ENCODE measurements around the gene PLAC8. TPM values are rescaled to one million over a fixed set of nuclear protein-coding genes. Genes with fewer than 3 reads are reported as not detected.

PLAC8 gene
- total RNA-seq (2016; rRNA removed; fragmentation: Illumina TruSeq; extraction: Trizol) (3.0 and 4.1 TPM in 2 replicates), polyA plus RNA-seq (2011; rRNA removed) (114 and 174 TPM in 2 replicates), polyA minus RNA-seq (2011; rRNA and poly(A)+ RNA removed; ENCODE audit: low replicate concordance) (14.2 and 63.9 TPM in 2 replicates), Bru-seq, nascent RNA (percentile 40 among the genes with signal in this experiment), BruChase-seq, experiment 1, labeled RNA remaining after a 6-hour chase (percentile 38 among the genes with signal in this experiment), BruChase-seq, experiment 2, labeled RNA remaining after a 2-hour chase (percentile 36 among the genes with signal in this experiment)
- total RNA-seq (2016; cell fraction: cytosol; rRNA removed; fragmentation: Illumina TruSeq; extraction: Trizol; ENCODE audit: low read depth), result 0.26 TPM in 1 of 2 replicates, not detected in the other
- total RNA-seq (2016; cell fraction: insoluble cytoplasmic fraction; rRNA removed; fragmentation: Illumina TruSeq; extraction: Trizol), result 4.4 and 5.4 TPM in 2 replicates
- total RNA-seq (2016; cell fraction: membrane; rRNA removed; fragmentation: Illumina TruSeq; extraction: Trizol), result 0.41 and 1.4 TPM in 2 replicates
- total RNA-seq (2016; cell fraction: nucleus; rRNA removed; fragmentation: Illumina TruSeq; extraction: Trizol), result 0.62 and 2.0 TPM in 2 replicates
- polyA plus RNA-seq (2011; cell fraction: cytosol; rRNA removed), result 89.3 and 91.5 TPM in 2 replicates
- 32.8 and 35.4 TPM in 2 replicates for polyA plus RNA-seq (2011; cell fraction: nucleus; rRNA removed)
- polyA plus RNA-seq (2012), result 48.6 and 109 TPM in 2 replicates
- 0.60 and 0.87 TPM in 2 replicates for polyA plus RNA-seq (2016; cell fraction: cytosol; fragmentation: Illumina TruSeq; extraction: Trizol; ENCODE audit: low read depth)
- 2.7 and 7.6 TPM in 2 replicates for polyA plus RNA-seq (2016; cell fraction: insoluble cytoplasmic fraction; fragmentation: Illumina TruSeq; extraction: Trizol; ENCODE audit: low read depth)
- polyA plus RNA-seq (2016; cell fraction: membrane; fragmentation: Illumina TruSeq; extraction: Trizol; ENCODE audit: low read depth), result 1.3 and 1.9 TPM in 2 replicates
- polyA plus RNA-seq (2016; cell fraction: nucleus; fragmentation: Illumina TruSeq; extraction: Trizol; ENCODE audit: insufficient read depth, low read depth), result 2.5 and 2.6 TPM in 2 replicates
- polyA minus RNA-seq (2011; cell fraction: cytosol; rRNA and poly(A)+ RNA removed), result 51.4 and 53.3 TPM in 2 replicates
- 30.3 and 46.6 TPM in 2 replicates for polyA minus RNA-seq (2011; cell fraction: nucleus; rRNA and poly(A)+ RNA removed)
- long read RNA-seq, experiment 1, transcript PLAC8-201 (5 exons, 1,447 nt), result major isoform, 23 of 25 reads
- long read RNA-seq, experiment 1, partial matches to known transcripts, result 0 of 25 reads
- long read RNA-seq, experiment 1, other reads (novel, unspliced or antisense), result 0 of 25 reads
- long read RNA-seq, experiment 2, partial matches to known transcripts, result 0 of 3 reads
- long read RNA-seq, experiment 2, other reads (novel, unspliced or antisense), result 0 of 3 reads

GRCh38 chr4:83114576-83114975 lies at the start of gene PLAC8:
Gene PLAC8 (minus strand): TSS chr4:83114729. CDS start chr4:83107921, 6,808 bp downstream.
- peak; percentile 34 for FAIRE-seq
- POLR2A ChIA-PET, result interaction anchor here (0.9 kb wide), 1 partner anchor 25 kb away, joined by 3 read pairs; no protein-coding TSS in a partner anchor
- H3K9me3 ChIP-seq (ENCODE audit: low read length), result no peaks in the 10 kb centered on the region
- peaks cover 61% of the 10 kb centered on the region for H3K4me1 ChIP-seq (ENCODE audit: insufficient read depth, low read length)
- H3K4me3 ChIP-seq (replicated peaks in 1 of 3; ENCODE audit: insufficient read depth in 1 of 3, low read depth in 2 of 3, low read length in 3 of 3), result peak within 1 kb of the TSS; percentile 62 to 83 (median 72)
- H3K27me3 ChIP-seq (ENCODE audit: control insufficient read depth in 1 of 2, insufficient read depth in 2 of 2, low read length in 2 of 2), result no peaks in the 10 kb centered on the region
- ATAC-seq, result peak; percentile 76
- H3K27ac ChIP-seq (ENCODE audit: extremely low read length, insufficient read depth, low read length), result peak within 1 kb of the TSS; percentile 78
- WGBS (ENCODE audit: low lambda C conversion rate), result 2% methylated on average over 5 of the region's 5 CpGs
- H3K79me2 ChIP-seq (ENCODE audit: insufficient read depth, low read length), result peaks cover 44% of the 10 kb centered on the region
- peaks cover 3% of the 10 kb centered on the region; the same call in 1 of the 2 replicates for H4K20me1 ChIP-seq (ENCODE audit: insufficient read depth, low read length)
- peak within 1 kb of the TSS; percentile 77 for H3K9ac ChIP-seq (ENCODE audit: insufficient read depth, low read depth, low read length)
- peak within 1 kb of the TSS; percentile 49 for H2AFZ ChIP-seq (ENCODE audit: low read length)
- CTCF ChIA-PET (ENCODE audit: low intra/inter-chr PET ratio, low total read pairs), result no interaction called here
- intact Hi-C loops (cut with micrococcal nuclease; ENCODE audit: unreplicated experiment), result loop anchor here (2.0 kb wide), 1 partner anchor 138 kb away; no protein-coding TSS in a partner anchor
- H3K4me2 ChIP-seq (ENCODE audit: low read depth, low read length), result peak within 1 kb of the TSS; percentile 78
- no TSS peak for BruUV-seq (replicated peaks)
- no peaks in the 10 kb centered on the region; a peak in 1 of 5 replicates for H3K36me3 ChIP-seq (replicated peaks in 1 of 2; ENCODE audit: control insufficient read depth in 1 of 2, insufficient read depth in 2 of 2, low read length in 2 of 2)
- in situ Hi-C loops (cut with HindIII; ENCODE audit: extremely low pct_ligation_motif_present, low pct_unique_long_range_greater_than_20kb), result no loop called here
- peak; percentile 69 for DNase-seq (ENCODE audit: low spot score)
- TF ChIP-seq NFYC (CRISPR knock-in tag; IDR thresholded peaks at IDR 0.05) (peak; percentile 54), CHD2 (IDR thresholded peaks at IDR 0.05; ENCODE audit: low read depth, low read length) (no peak), DRAP1 (CRISPR knock-in tag; IDR thresholded peaks at IDR 0.05) (peak; percentile 88), TCF7L2 (IDR thresholded peaks at IDR 0.05; ENCODE audit: low read depth, low read length) (no peak), NFIC (IDR thresholded peaks at IDR 0.05; ENCODE audit: low read length) (peak; percentile 45; the same call in 1 of the 2 replicates), PPARG (CRISPR knock-in tag; conservative IDR thresholded peaks at IDR 0.05) (0 out of 2 replicates have a peak, but pooled peaks have one; percentile 12), FOXA3 (CRISPR knock-in tag; IDR thresholded peaks at IDR 0.05) (peak; percentile 31; the same call in 1 of the 2 replicates), ZNF281 (CRISPR knock-in tag; IDR thresholded peaks at IDR 0.05; ENCODE audit: borderline replicate concordance) (no peak), MXD3 (CRISPR knock-in tag; IDR thresholded peaks at IDR 0.05) (no peak), POLR2AphosphoS5 (IDR thresholded peaks at IDR 0.05; ENCODE audit: low read depth, low read length) (peak; percentile 94), RXRB (CRISPR knock-in tag; IDR thresholded peaks at IDR 0.05; ENCODE audit: borderline replicate concordance) (peak; percentile 13; the same call in 1 of the 2 replicates), ZNF430 (CRISPR knock-in tag; IDR thresholded peaks at IDR 0.05) (no peak), HNF4A (CRISPR knock-in tag; IDR thresholded peaks at IDR 0.05) (peak; percentile 12; the same call in 1 of the 2 replicates), SIN3A (IDR thresholded peaks at IDR 0.05; ENCODE audit: borderline replicate concordance, low read depth, low read length) (0 out of 2 replicates have a peak, but pooled peaks have one; percentile 33)

Data from HepG2 (cell line).